Activated naive CD4-positive, alpha-beta T cell (primary cell): ENCODE data around the gene AFF4.
"Not testable (repeated sequence)": the region's sequence is repeated elsewhere in the genome, so short reads cannot be mapped to it uniquely, and the experiment has no call there.

ENCODE experiments used
- DNase-seq, 4 experiments: peaks; one replicate each; lab custom pipeline; 2025; lab: John Stamatoyannopoulos, UW

AFF4 gene, protein sequence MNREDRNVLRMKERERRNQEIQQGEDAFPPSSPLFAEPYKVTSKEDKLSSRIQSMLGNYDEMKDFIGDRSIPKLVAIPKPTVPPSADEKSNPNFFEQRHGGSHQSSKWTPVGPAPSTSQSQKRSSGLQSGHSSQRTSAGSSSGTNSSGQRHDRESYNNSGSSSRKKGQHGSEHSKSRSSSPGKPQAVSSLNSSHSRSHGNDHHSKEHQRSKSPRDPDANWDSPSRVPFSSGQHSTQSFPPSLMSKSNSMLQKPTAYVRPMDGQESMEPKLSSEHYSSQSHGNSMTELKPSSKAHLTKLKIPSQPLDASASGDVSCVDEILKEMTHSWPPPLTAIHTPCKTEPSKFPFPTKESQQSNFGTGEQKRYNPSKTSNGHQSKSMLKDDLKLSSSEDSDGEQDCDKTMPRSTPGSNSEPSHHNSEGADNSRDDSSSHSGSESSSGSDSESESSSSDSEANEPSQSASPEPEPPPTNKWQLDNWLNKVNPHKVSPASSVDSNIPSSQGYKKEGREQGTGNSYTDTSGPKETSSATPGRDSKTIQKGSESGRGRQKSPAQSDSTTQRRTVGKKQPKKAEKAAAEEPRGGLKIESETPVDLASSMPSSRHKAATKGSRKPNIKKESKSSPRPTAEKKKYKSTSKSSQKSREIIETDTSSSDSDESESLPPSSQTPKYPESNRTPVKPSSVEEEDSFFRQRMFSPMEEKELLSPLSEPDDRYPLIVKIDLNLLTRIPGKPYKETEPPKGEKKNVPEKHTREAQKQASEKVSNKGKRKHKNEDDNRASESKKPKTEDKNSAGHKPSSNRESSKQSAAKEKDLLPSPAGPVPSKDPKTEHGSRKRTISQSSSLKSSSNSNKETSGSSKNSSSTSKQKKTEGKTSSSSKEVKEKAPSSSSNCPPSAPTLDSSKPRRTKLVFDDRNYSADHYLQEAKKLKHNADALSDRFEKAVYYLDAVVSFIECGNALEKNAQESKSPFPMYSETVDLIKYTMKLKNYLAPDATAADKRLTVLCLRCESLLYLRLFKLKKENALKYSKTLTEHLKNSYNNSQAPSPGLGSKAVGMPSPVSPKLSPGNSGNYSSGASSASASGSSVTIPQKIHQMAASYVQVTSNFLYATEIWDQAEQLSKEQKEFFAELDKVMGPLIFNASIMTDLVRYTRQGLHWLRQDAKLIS

DNA sequence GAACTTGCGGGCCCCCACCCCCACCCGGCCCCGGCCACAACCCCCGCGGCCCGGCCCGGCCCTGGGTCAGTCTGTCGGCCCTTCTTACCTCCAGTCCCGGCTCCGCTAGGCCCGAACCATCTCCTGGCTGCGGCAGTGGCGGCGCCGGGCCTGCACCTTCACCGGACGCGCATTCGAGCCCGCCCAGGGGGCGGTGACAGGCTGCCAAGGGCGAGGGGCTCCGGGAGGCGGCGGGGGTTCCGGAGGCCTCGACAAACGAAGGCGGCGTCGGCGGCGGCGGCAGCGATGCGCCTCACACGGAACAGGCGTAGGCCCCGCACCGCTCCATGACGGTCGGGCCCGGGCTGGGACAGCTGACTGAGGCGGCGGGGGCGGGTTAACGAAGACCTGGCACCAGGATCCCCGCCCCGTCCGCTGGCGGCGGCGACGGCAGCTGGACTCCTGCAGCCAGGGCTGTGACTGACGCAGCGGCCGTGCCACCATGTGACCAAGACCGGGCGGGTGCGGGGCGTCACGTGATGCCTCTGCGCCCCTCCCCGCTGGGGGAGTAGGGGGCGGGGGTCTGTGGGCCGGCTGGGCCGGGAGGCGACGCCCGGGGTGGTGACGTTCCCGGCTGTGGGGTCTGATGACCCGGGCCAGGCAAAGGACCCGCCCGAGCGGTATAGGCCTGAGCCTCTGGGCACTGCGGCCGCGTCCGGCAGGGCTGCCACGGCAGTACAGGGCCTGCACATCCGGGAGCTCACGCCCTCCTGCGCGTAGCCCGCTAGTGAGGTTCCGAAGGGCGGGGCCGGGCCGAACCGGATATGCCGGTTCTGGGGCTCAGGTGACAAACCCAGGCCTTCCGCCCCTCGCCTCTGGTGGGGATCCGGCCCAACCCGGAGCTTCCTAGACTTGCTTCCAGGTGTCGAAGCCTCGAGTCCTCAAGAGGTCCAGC is at the start of gene AFF4:
AFF4 (minus strand) TSS at position 464 of the 934 bp plus-strand sequence. CDS start 26,445 bp downstream, outside the sequence.
- DNase-seq, result peak; percentile 66 to 85 (median 74)

DNA sequence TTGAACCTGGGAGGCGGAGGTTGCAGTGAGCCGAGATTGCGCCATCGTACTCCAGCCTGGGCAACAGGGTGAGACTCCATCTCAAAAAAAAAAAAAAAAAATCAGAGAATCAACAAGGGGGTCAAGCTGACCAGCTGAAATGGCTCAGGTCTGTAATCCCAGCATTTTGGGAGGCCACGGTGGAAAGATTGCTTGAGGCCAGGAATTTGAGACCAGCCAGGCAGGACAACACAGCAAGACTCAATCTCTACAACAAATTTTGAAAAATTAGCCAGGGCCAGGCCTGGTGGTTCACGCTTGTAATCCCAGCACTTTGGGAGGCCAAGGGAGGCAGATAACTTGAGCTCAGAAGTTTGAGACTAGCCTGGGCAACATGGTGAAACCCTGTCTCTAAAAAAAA is 45.0 kb upstream of the AFF4 start:
- not testable (repeated sequence) for DNase-seq

DNA sequence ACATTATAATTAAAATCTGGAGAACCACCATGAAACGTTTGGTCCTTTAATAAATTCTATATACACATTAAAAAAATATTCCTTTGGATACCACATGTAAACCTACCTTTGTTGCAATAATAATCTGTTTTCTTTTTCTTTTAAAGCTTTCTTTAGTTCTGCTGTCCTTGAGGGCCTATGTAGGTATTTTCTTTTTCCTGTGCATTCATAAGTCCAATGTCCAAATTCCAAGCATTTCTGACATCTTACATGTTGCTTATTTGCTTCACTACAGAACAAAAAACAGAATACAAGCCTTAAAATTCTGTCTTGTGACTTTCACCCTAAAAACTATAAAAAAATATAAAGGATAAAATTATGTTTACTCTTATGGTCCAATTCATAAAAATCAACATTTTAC is 43.2 kb upstream of the AFF4 start:
- no peak for DNase-seq

DNA sequence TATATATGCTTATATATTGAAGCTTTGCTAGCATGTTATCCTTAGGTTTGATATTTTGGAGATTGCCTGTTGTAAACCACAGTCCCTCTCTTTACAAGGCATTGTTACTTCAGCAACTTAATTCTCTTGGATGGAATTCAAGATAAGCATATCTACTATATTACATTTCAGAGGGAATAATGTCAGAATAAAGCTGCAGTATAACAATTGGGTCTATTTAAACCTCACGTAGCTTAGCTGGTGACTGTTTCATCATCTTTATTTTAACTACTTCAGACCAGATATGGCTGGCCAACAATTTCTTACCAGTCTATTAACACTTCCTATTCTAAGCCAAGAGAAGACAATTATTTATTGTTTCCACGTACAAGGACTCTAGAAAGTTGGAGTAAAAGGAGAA is 35.8 kb upstream of the AFF4 start:
- no peak for DNase-seq

DNA sequence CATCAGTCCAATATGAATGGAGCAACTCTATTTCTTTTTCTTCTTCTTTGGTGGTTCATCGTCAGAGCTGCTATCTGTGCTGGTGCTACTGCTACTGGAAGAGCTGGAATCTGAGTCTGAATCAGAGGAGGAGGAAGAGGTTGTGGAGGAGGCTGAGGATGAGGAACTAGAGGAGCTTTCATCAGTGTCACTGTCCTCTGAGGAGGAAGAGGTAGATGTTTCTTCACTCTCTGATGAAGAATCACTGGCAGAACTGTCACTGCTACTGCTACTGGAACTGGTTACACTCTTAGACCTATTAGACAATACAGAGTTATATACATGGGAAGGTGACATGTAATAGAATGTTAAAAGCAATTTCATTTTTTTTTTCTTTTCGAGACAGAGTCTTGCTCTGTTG is 35.1 kb upstream of the AFF4 start:
- DNase-seq, result no peak

DNA sequence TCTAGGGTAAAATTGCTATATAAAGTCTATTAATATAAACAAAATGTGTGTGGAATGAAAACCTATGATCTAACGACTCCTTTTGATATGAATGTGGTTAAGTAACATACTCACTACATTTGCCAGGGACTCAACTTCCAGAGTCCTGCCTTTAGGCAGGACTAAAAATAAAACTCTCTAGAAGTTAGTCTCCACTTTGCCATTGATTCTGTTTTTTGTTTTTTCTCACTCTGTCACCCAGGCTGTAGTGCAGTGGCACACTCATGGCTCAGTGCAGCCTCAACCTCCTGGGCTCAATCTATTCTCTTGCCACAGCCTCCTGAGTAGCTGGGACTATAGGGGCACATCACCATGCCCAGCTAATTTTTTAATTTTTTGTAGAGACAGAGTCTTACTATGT is 32.9 kb upstream of the AFF4 start:
- no peak for DNase-seq

DNA sequence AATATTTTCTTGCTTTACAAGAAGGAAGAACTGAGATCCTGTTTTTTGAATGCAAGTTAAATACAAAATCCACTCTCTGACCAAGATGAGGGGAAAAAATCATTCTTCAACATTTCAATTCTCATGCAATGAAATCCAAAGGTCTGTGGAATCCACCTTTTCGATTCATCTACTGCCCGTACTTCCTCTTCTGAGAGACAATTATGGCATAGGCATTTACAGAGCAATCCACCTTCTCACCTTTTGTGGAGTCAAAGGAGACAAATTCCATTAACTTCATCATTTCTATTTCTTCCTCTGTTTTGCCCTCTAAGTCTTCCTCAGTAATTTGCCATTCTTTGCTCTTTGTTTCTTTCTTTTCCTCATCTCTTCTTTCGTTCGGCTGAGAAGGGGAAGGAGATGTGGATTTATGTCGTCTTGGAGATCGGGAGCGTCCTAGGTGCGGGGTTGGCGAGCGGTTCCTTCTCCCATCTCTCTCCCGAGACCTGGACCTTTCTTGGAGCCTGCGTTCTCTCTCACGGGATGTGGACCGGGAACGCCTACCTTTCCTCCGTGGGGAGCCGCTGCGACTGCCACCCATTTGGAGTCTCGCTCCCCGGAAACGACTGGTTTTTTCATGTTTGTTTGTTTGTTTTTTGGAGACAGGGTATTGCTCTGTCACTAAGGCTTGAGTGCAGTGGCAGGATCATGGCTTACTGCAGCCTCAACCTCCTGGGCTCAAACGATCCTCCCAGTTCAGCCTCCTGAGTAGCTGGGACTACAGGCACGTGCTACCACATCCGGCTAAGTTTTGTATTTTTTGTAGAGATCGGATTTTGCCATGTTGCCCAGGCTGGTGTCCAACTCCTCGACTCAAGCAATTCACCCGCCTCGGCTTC is 24.3 kb upstream of the AFF4 start:
- no peak for DNase-seq

DNA sequence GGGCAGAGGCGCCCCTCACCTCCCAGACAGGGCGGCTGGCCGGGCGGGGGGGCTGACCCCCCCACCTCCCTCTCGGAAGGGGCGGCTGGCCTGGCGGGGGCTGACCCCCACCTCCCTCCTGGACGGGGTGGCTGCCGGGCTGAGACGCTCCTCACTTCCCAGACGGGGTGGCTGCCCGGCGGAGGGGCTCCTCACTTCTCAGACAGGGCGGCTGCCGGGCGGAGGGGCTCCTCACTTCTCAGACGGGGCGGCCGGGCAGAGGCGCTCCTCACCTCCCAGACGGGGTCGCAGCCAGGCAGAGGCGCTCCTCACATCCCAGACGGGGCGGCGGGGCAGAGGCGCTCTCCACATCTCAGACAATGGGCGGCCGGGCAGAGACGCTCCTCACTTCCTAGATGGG is 19.5 kb upstream of the AFF4 start:
- not testable (repeated sequence) for DNase-seq

DNA sequence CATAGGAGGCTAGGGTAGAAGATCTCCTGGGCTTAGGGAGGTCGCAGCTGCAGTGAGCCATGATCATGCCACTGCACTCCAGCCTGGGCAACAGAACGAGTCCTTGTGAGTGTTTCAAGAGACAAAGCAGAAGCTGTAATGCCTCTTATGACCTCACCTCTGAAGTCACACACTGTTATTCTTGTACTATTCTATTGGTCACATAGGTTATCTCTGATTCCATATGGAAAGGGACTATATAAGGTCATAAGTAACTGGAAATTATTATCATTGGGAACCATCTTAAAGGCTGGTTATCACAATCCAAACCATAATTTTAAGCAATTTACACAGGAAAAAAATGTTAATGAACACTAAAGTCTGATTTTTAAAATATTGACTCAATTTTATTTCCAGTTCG is 17.9 kb upstream of the AFF4 start:
- no peak for DNase-seq

DNA sequence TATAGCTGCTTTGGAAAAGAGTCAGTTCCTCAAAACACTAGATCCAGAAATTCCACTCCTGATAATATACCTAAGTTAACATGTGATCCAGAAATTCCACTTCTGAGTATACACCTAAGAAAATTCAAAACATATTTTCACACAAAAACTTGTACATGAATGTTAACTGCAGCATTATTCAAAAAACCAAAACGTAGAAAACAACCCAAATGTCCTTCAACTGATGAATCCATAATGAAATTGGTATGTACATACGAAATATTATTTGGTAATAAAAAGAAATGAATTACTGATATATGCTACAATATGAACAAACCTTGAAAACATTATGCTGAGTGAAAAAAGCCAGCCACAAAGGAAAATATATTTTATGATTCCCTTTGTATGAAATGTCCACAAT is 16.5 kb upstream of the AFF4 start:
- no peak for DNase-seq

DNA sequence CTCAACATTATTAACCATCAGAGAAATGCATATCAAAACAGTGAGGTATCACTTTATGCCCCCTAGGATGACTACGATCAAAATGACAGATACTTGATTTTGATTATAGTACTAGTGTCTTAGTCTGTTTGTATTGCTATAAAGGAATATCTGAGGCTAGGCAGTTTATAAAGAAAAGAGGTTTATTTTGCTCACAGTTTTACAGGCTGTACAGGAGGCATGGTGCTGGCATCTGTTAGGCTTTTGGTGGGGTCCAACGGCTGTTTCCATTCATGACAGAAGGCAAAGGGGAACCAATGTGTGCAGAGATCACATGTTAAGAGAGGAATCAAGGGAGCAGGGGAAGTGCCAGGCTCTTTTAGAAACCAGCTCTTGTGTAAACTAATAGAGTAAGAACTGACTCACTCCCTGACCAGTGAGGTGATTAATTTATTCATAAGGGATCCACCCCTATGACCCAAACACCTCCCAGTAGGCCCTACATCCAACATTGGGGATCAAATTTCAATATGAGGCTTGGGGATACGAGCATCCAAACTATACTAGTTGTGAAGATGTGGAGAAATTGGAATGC is 16.0 kb upstream of the AFF4 start:
- DNase-seq, result no peak

DNA sequence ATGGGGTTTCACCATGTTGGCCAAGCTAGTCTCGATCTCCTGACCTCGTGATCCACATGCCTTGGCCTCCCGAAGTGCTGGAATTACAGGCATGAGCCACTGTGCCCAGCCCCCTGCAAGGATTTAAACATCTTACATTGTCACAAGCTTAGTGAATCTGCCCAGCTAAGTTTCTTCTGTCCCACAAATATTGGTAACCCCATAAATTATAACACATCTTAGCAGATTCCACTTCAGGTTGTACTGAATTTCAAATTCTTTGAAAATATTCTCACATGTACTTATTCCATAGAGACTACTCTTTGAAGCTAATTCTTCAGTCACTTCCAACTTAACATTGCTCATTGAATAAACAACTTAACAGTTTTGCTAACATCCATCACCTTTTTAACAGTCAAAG is 13.4 kb upstream of the AFF4 start:
- no peak for DNase-seq

DNA sequence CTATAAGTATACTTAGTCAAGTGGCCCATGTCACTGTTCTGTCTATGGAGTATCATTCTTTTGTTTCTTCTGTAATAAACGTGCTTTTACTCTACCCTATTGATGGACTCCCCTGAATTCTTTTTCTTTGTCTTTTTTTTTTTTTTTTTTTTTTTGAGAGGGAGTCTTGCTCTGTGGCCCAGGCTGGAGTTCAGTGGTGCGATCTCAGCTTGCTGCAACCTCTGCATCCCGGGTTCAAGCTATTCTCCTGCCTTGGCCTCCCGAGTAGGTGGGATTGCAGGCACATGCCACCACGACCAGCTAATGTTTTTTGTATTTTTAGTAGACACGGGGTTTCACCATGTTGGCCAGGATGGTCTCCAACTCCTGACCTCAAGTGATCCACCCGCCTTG is 9.0 kb upstream of the AFF4 start:
- not testable (repeated sequence) for DNase-seq

DNA sequence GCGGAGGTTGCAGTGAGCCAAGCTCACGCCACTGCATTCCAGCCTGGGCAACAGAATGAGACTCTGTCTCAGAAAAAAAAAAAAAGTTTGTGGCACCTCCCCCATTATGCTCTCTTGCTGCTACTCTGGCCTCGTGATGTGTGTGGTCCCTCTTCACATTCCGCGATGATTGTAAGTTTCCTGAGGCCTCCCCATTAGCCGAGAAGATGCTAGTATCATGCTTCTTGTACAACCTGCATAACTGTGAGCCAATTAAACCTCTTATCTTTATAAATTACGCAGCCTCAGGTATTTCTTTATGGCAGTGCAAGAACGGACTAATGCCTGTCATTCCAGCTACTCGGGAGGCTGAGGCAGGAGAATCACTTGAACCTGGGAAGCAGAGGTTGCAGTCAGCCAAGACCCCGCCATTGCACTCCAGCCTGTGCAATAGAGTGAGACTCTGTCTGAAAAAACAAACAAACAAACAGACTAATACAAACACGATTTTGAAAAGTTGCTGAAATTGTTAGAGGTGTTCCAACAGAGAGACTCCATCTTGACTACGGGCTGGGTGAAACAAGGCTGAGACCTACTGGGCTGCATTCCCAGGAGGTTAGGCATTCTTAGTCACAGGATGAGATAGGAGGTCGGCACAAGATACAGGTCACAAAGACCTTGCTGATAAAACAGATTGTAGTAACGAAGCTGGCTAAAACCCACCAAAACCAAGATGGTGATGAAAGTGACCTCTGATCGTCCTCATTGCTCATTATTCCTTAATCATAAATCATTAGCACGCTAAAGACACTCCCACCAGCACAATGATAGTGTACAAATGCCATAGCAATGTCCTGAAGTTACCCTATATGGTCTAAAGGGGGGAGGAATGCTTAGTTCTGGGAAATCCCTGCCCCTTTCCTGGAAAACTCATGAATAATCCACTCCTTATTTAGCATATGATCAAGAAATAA is 8.3 kb upstream of the AFF4 start:
- no peak for DNase-seq

DNA sequence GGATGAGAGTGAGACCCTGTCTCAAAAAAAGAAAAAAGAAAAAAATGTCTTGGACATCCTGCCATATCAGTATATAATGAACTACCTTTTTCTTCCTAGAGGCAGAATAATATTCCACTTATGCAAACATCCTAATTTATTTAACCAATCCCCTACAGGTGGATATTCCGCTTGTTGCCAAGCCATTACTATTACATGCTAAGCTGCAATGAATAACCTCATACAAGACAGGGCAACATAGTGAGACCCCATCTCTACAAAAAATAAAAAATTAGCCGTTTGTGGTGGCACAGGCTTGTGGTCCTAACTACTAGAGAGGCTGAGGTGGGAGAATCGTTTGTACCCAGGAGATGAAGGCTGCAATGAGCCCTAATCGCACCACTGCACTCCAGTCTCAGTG is 1.7 kb upstream of the AFF4 start:
- DNase-seq, result no peak

DNA sequence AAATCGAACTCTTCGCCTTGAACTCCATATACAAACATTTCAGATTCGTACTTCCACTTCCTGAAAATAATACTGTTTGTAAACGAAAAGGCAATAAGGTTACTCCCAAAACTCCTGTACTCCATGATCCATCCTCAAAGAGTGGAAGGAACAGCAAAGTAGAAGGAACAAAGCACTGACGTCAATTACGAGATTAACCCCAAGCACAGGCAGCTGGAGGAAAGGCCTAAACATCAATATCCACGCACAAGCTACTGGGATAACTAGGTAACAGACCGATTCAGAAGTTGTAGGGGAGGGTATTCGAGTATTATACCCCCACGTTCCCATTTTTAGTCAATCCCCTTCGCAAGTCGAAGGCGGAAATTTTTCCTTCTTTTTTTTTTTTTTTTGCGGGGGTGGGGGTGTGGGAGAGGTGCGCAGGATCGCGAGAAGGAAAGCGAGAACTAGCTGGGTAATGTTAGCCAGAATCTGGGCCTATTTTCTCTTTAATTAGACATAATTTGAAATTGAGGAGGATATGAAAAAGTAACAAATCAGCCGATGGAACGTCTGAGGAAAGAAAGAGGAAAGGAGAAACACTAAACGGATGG is 909 bp downstream of the AFF4 start:
- no peak for DNase-seq

DNA sequence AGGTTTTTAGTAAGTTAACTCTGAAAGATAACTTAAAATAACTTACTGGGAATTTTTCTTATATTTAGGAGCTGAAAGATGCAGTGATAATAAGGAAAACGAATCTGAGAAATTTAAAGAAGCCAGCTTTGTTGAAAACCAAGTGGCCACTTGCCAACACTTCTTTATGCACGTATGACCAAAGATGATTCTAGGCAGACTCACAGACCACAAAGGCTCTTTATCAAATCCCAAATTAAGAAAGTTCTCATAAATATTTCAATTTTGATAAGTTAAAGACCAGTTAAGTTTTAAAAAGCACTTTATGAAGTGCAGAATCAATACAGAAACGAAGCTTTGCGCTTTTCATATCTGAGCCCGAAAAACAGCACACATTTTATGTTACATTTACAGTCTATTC is 1.5 kb downstream of the AFF4 start:
- DNase-seq, result no peak

DNA sequence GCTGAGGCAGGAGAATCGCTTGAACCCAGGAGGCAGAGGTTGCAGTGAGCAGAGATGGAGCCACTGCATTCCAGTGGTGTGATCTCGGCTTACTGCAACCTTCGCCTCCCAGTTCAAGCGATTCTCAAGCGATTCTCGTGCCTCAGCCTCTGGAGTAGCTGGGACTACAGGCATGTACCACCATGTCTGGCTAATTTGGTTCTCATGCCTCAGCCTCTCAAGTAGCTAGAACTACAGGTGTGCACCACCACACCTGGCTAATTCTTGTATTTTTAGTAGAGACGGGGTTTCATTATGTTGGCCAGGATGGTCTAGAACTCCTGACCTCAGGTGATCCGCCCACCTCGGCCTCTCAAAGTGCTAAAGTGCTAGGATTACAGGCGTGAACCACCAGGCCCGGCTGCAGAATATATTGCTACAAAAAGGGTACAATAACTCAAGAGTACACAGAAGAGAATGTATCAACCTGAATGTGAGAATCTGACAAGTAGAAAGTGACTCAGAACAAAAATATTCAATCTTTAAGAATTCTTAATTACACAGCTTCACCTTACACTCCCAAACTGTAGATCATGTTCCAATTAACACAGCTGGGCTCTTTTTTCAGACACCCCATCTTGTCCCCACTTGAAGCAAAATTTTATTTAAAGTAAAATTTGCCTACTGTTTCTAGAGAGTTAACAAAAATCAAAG is 2.2 kb downstream of the AFF4 start:
- DNase-seq, result not testable (repeated sequence)
